Stimulated activated CD8-positive, alpha-beta memory T cell treated with anti-CD3 and anti-CD28 coated beads, Interleukin-15, amount 100 ng/mL, for 1 hour (primary cell): ENCODE measurements around the gene NRG3.

Source experiments
- DNase-seq: peaks from one replicate; pipeline ENCODE4 v3.0.0-alpha.2; 2020; ENCODE audit warnings: low read depth

Gene NRG3

GRCh38 chr10:82092111-82092510 lies 217.1 kb downstream of the NRG3 start:
- DNase-seq, result no peak

GRCh38 chr10:82124713-82125112 lies 249.7 kb downstream of the NRG3 start:
- no peak for DNase-seq

- DNase-seq, result no peak
These were observed 253.5 kb downstream of the NRG3 start for GRCh38 chr10:82128527-82128926.

GRCh38 chr10:82136103-82136502 lies 261.1 kb downstream of the NRG3 start:
- no peak for DNase-seq

GRCh38 chr10:82144153-82144552 lies 269.2 kb downstream of the NRG3 start:
- DNase-seq, result no peak

- DNase-seq, result no peak
These were observed 273.8 kb downstream of the NRG3 start for GRCh38 chr10:82148764-82149163.

GRCh38 chr10:82149674-82150073 lies 274.7 kb downstream of the NRG3 start:
- no peak for DNase-seq

- DNase-seq, result no peak
These were observed 275.3 kb downstream of the NRG3 start for GRCh38 chr10:82150123-82150900.

GRCh38 chr10:82160307-82160706 lies 285.3 kb downstream of the NRG3 start:
- no peak for DNase-seq

- no peak for DNase-seq
These were observed 286.3 kb downstream of the NRG3 start for GRCh38 chr10:82161264-82161663.

GRCh38 chr10:82162549-82163195 lies 287.7 kb downstream of the NRG3 start:
- DNase-seq, result no peak

- DNase-seq, result no peak
These were observed 296.9 kb downstream of the NRG3 start for GRCh38 chr10:82171899-82172298.

GRCh38 chr10:82176587-82176986 lies 301.6 kb downstream of the NRG3 start:
- no peak for DNase-seq

GRCh38 chr10:82190432-82191260 lies 315.7 kb downstream of the NRG3 start:
- no peak for DNase-seq

GRCh38 chr10:82191653-82192052 lies 316.7 kb downstream of the NRG3 start:
- no peak for DNase-seq

GRCh38 chr10:82192665-82193064 lies 317.7 kb downstream of the NRG3 start:
- DNase-seq, result no peak

- no peak for DNase-seq
These were observed 319.4 kb downstream of the NRG3 start for GRCh38 chr10:82194419-82194818.

GRCh38 chr10:82206831-82207230 lies 331.8 kb downstream of the NRG3 start:
- no peak for DNase-seq

GRCh38 chr10:82208726-82209125 lies 333.7 kb downstream of the NRG3 start:
- no peak for DNase-seq

- no peak for DNase-seq
These were observed 335.3 kb downstream of the NRG3 start for GRCh38 chr10:82210331-82210730.

GRCh38 chr10:82211346-82211745 lies 336.4 kb downstream of the NRG3 start:
- DNase-seq, result no peak

GRCh38 chr10:82212753-82213152 lies 337.8 kb downstream of the NRG3 start:
- no peak for DNase-seq

GRCh38 chr10:82213784-82214183 lies 338.8 kb downstream of the NRG3 start:
- DNase-seq, result no peak
